SJSA1 (cell line): ENCODE results near the gene BANP. TPM values are rescaled to one million over a fixed set of nuclear protein-coding genes. Genes with fewer than 3 reads are reported as not detected.
"Not testable (repeated sequence)": the region's sequence is repeated elsewhere in the genome, so short reads cannot be mapped to it uniquely, and the experiment has no call there.

ENCODE experiments used
- DNase-seq, 2 experiments: peaks; one replicate each; pipeline ENCODE4 v3.0.0-alpha.2; 2015 to 2020; ENCODE audit warnings: low spot score in 2 of 2, low read depth in 1 of 2
- H3K27ac ChIP-seq: fragments of 250-450 bp; sonication (Bioruptor Pico); 2 replicates; pipeline ENCODE4 v1.5.1; 2020; ENCODE audit warnings: mild to moderate bottlenecking, moderate library complexity
- H3K27me3 ChIP-seq: fragments of 250-450 bp; sonication (Bioruptor Pico); replicated peaks from 2 replicates; pipeline ENCODE4 v1.5.1; 2020; ENCODE audit warnings: mild to moderate bottlenecking, moderate library complexity
- H3K36me3 ChIP-seq: fragments of 250-450 bp; sonication (Bioruptor Pico); 2 replicates; pipeline ENCODE4 v1.5.1; 2020; ENCODE audit warnings: mild to moderate bottlenecking
- H3K4me1 ChIP-seq: fragments of 250-450 bp; sonication (Bioruptor Pico); replicated peaks from 2 replicates; pipeline ENCODE4 v1.6.1; 2021; ENCODE audit warnings: mild to moderate bottlenecking
- H3K4me3 ChIP-seq: fragments of 250-450 bp; sonication (Bioruptor Pico); 2 replicates; pipeline ENCODE4 v1.5.1; 2020; ENCODE audit warnings: mild to moderate bottlenecking
- H3K9me3 ChIP-seq: fragments of 250-450 bp; sonication (Bioruptor Pico); replicated peaks from 2 replicates; pipeline ENCODE4 v1.5.1; 2020; ENCODE audit warnings: mild to moderate bottlenecking
- total RNA-seq: library from RNA; depleted of rRNA; stranded (reverse); fragments of >200 nt; shearing (Covaris generic); gene quantifications from 2 replicates; pipeline ENCODE4 v1.2.3, GENCODE V29; 2014

BANP gene
- total RNA-seq, 1 experiment from 2014 or later = 21.7 TPM

GRCh38 chr16:87934752-87935425 lies 16.3 kb upstream of the BANP start:
- H3K9me3 ChIP-seq, H3K36me3 ChIP-seq, H3K27ac ChIP-seq, H3K27me3 ChIP-seq, H3K4me1 ChIP-seq, H3K4me3 ChIP-seq, DNase-seq: not testable (repeated sequence)

GRCh38 chr16:87936016-87936374 lies 15.2 kb upstream of the BANP start:
- H3K27ac ChIP-seq, H3K27me3 ChIP-seq, DNase-seq, H3K9me3 ChIP-seq, H3K4me1 ChIP-seq, H3K4me3 ChIP-seq, H3K36me3 ChIP-seq: not testable (repeated sequence)

GRCh38 chr16:87936375-87937230 lies 14.6 kb upstream of the BANP start, which contains the start of gene CA5A:
Gene CA5A (minus strand): TSS chr16:87936529. CDS start chr16:87936450, 79 bp downstream.
- Histone ChIP-seq H3K27me3 (no peaks in the 10 kb centered on the region), H3K9me3 (no peaks in the 10 kb centered on the region), H3K4me1 (no peaks in the 10 kb centered on the region), H3K4me3 (no peak within 1 kb of the TSS), H3K36me3 (no peaks in the 10 kb centered on the region), H3K27ac (no peak within 1 kb of the TSS)
- no peak for DNase-seq

- H3K36me3 ChIP-seq, DNase-seq, H3K4me3 ChIP-seq, H3K4me1 ChIP-seq, H3K9me3 ChIP-seq, H3K27me3 ChIP-seq, H3K27ac ChIP-seq: not testable (repeated sequence)
Measured at GRCh38 chr16:87937231-87937542, 14.0 kb upstream of the BANP start.

- Histone ChIP-seq H3K27ac (no peak overlapping the region), H3K4me3 (no peak overlapping the region), H3K36me3 (no peaks in the 10 kb centered on the region), H3K9me3 (no peaks in the 10 kb centered on the region), H3K4me1 (no peaks in the 10 kb centered on the region), H3K27me3 (no peaks in the 10 kb centered on the region)
- DNase-seq = no peak
Measured at GRCh38 chr16:87938412-87938949, 12.8 kb upstream of the BANP start.

GRCh38 chr16:87939562-87940423 lies 11.4 kb upstream of the BANP start:
- Histone ChIP-seq H3K27ac (no peak overlapping the region), H3K4me3 (no peak overlapping the region), H3K27me3 (no peaks in the 10 kb centered on the region), H3K4me1 (no peaks in the 10 kb centered on the region), H3K36me3 (no peaks in the 10 kb centered on the region), H3K9me3 (no peaks in the 10 kb centered on the region)
- DNase-seq = no peak

GRCh38 chr16:87942680-87943079 lies 8.6 kb upstream of the BANP start:
- no peaks in the 10 kb centered on the region for H3K9me3 ChIP-seq
- no peaks in the 10 kb centered on the region for H3K36me3 ChIP-seq
- H3K27ac ChIP-seq = no peak overlapping the region
- no peak overlapping the region for H3K4me3 ChIP-seq
- no peak for DNase-seq
- H3K27me3 ChIP-seq = no peaks in the 10 kb centered on the region
- no peaks in the 10 kb centered on the region for H3K4me1 ChIP-seq

GRCh38 chr16:87945351-87946042 lies 5.7 kb upstream of the BANP start:
- Histone ChIP-seq H3K36me3 (no peaks in the 10 kb centered on the region), H3K4me1 (peaks cover 2% of the 10 kb centered on the region), H3K27ac (no peak overlapping the region), H3K4me3 (no peak overlapping the region), H3K9me3 (no peaks in the 10 kb centered on the region), H3K27me3 (no peaks in the 10 kb centered on the region)
- DNase-seq = no peak

- H3K4me1 ChIP-seq = peaks cover 5% of the 10 kb centered on the region
- no peak overlapping the region for H3K4me3 ChIP-seq
- no peak overlapping the region for H3K27ac ChIP-seq
- no peaks in the 10 kb centered on the region for H3K27me3 ChIP-seq
- no peak for DNase-seq
- H3K9me3 ChIP-seq = peaks cover 2% of the 10 kb centered on the region; the same call in 1 of the 2 replicates
- peaks cover 3% of the 10 kb centered on the region for H3K36me3 ChIP-seq
Measured at GRCh38 chr16:87946596-87947347, 4.5 kb upstream of the BANP start.

GRCh38 chr16:87947356-87948118 lies 3.7 kb upstream of the BANP start:
- Histone ChIP-seq H3K27ac (no peak overlapping the region), H3K4me1 (peaks cover 11% of the 10 kb centered on the region), H3K4me3 (no peak overlapping the region), H3K9me3 (peaks cover 5% of the 10 kb centered on the region; the same call in 1 of the 2 replicates), H3K27me3 (no peaks in the 10 kb centered on the region), H3K36me3 (peaks cover 8% of the 10 kb centered on the region)
- DNase-seq = no peak

- H3K27me3 ChIP-seq = no peaks in the 10 kb centered on the region
- H3K36me3 ChIP-seq = peaks cover 14% of the 10 kb centered on the region
- H3K4me3 ChIP-seq = no peak overlapping the region
- H3K27ac ChIP-seq = no peak overlapping the region
- DNase-seq = no peak
- peaks cover 5% of the 10 kb centered on the region; the same call in 1 of the 2 replicates for H3K9me3 ChIP-seq
- H3K4me1 ChIP-seq = peaks cover 13% of the 10 kb centered on the region
Measured at GRCh38 chr16:87948119-87948545, 3.1 kb upstream of the BANP start.

GRCh38 chr16:87948735-87949070 lies 2.5 kb upstream of the BANP start:
- Histone ChIP-seq H3K27ac (no peak overlapping the region), H3K4me1 (peaks cover 13% of the 10 kb centered on the region), H3K27me3 (no peaks in the 10 kb centered on the region), H3K9me3 (peaks cover 5% of the 10 kb centered on the region; the same call in 1 of the 2 replicates), H3K4me3 (no peak overlapping the region), H3K36me3 (peaks cover 20% of the 10 kb centered on the region)
- no peak for DNase-seq
